ENCODE measurements around the gene GALNT2. TPM values are rescaled to one million over a fixed set of nuclear protein-coding genes. Genes with fewer than 3 reads are reported as not detected.

GALNT2 gene
- polyA plus RNA-seq, 1 of the 3 experiments (the other 2 are of a cell fraction) = 118 TPM

GRCh38 chr1:230130172-230130944 is 63.3 kb downstream of the GALNT2 start (continued):
- TF ChIP-seq EZH2phosphoT487 (IDR thresholded peaks at IDR 0.05; ENCODE audit: borderline replicate concordance, low read depth) (no peak), SMC3 (IDR thresholded peaks at IDR 0.05; ENCODE audit: low read depth, low read length) (no peak), CHD2 (IDR thresholded peaks at IDR 0.05; ENCODE audit: low read length, partially characterized antibody) (no peak), FOXM1 (IDR thresholded peaks at IDR 0.05; ENCODE audit: low read depth) (no peak), FOXJ3 (CRISPR knock-in tag; IDR thresholded peaks at IDR 0.05) (no peak), RAD21 (IDR thresholded peaks at IDR 0.05; ENCODE audit: low read length) (no peak), USF2 (IDR thresholded peaks at IDR 0.05; ENCODE audit: borderline replicate concordance, low read depth, low read length) (no peak)

- Histone ChIP-seq H3K27me3 (ENCODE audit: insufficient read depth) (no peaks in the 10 kb centered on the region), H3K4me2 (no peak overlapping the region), H3K36me3 (replicated peaks in 1 of 2; ENCODE audit: control insufficient read depth in 1 of 2, insufficient read depth in 2 of 2, low read length in 1 of 2) (no peaks in the 10 kb centered on the region), H3K9me3 (no peaks in the 10 kb centered on the region), H3K4me3 (ENCODE audit: low read depth in 2 of 2, low read length in 1 of 2) (no peak overlapping the region), H3F3A (replicated peaks; ENCODE audit: insufficient read depth) (no peaks in the 10 kb centered on the region), H4K20me1 (ENCODE audit: insufficient read depth) (peaks cover 72% of the 10 kb centered on the region), H3K9me2 (no peaks in the 10 kb centered on the region), H3K4me1 (ENCODE audit: control insufficient read depth in 1 of 2, insufficient read depth in 2 of 2, low read depth in 1 of 2, low read length in 1 of 2) (peaks cover 24 to 37% of the 10 kb centered on the region in 2 experiments; a peak in 2 of 4 replicates), H2AFZ (ENCODE audit: low read depth) (no peak overlapping the region), H3K27ac (ENCODE audit: low read depth in 2 of 2, low read length in 1 of 2) (no peak overlapping the region), H3K9ac (no peak overlapping the region), H3K79me2 (ENCODE audit: insufficient read depth) (peaks cover 93% of the 10 kb centered on the region)
- CTCF ChIA-PET = interaction anchor here (0.9 to 1.2 kb wide), 2 partner anchors 17 to 47 kb away, joined by 3 read pairs; no protein-coding TSS in a partner anchor
- POLR2A ChIA-PET = no interaction called here
- DNase-seq = no peak
- WGBS (ENCODE audit: low lambda C conversion rate) = 93% methylated on average over 11 of the region's 11 CpGs
- TF ChIP-seq JUND (IDR thresholded peaks at IDR 0.05) = no peak
- TF ChIP-seq USF2 (IDR thresholded peaks at IDR 0.05; ENCODE audit: borderline replicate concordance, low read depth, low read length) = no peak
- no peak for TF ChIP-seq SMC3 (IDR thresholded peaks at IDR 0.05; ENCODE audit: low read depth, low read length)
- TF ChIP-seq TEAD4 (IDR thresholded peaks at IDR 0.05; ENCODE audit: borderline replicate concordance, insufficient read depth) = no peak
- no peak for TF ChIP-seq RXRA (IDR thresholded peaks at IDR 0.05; ENCODE audit: borderline replicate concordance, low read depth)
- no peak for TF ChIP-seq CHD2 (IDR thresholded peaks at IDR 0.05; ENCODE audit: low read length, partially characterized antibody)
- TF ChIP-seq RCOR1 (IDR thresholded peaks at IDR 0.05; ENCODE audit: low read length) = no peak
- TF ChIP-seq NFIC (IDR thresholded peaks at IDR 0.05; ENCODE audit: borderline replicate concordance) = no peak
These were observed 64.4 kb downstream of the GALNT2 start for GRCh38 chr1:230131457-230131856.

GRCh38 chr1:230132758-230133157 is 65.7 kb downstream of the GALNT2 start:
- Histone ChIP-seq H3K36me3 (replicated peaks in 1 of 2; ENCODE audit: control insufficient read depth in 1 of 2, insufficient read depth in 2 of 2, low read length in 1 of 2) (no peaks in the 10 kb centered on the region), H3K27ac (ENCODE audit: low read depth in 2 of 2, low read length in 1 of 2) (no peak overlapping the region), H4K20me1 (ENCODE audit: insufficient read depth) (peaks cover 61% of the 10 kb centered on the region), H3K27me3 (ENCODE audit: insufficient read depth) (no peaks in the 10 kb centered on the region), H3K9me2 (no peaks in the 10 kb centered on the region), H2AFZ (ENCODE audit: low read depth) (no peak overlapping the region), H3K4me3 (ENCODE audit: low read depth in 2 of 2, low read length in 1 of 2) (no peak overlapping the region), H3K79me2 (ENCODE audit: insufficient read depth) (peaks cover 92% of the 10 kb centered on the region), H3F3A (replicated peaks; ENCODE audit: insufficient read depth) (no peaks in the 10 kb centered on the region), H3K4me2 (no peak overlapping the region), H3K9me3 (no peaks in the 10 kb centered on the region), H3K4me1 (ENCODE audit: control insufficient read depth in 1 of 2, insufficient read depth in 2 of 2, low read depth in 1 of 2, low read length in 1 of 2) (peaks cover 14 to 43% of the 10 kb centered on the region in 2 experiments; a peak in 2 of 4 replicates), H3K9ac (no peak overlapping the region)
- no peak for TF ChIP-seq ELF1 (IDR thresholded peaks at IDR 0.05)
- TF ChIP-seq TCF12 (IDR thresholded peaks at IDR 0.05) = no peak
- TF ChIP-seq EP300 (IDR thresholded peaks at IDR 0.05; ENCODE audit: borderline replicate concordance in 1 of 2, low read depth in 1 of 2, low read length in 1 of 2) = no peak
- TF ChIP-seq, protein P1, sequence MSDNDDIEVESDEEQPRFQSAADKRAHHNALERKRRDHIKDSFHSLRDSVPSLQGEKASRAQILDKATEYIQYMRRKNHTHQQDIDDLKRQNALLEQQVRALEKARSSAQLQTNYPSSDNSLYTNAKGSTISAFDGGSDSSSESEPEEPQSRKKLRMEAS (IDR thresholded peaks at IDR 0.05; ENCODE audit: low read depth) = no peak
- TF ChIP-seq JUND (IDR thresholded peaks at IDR 0.05) = no peak
- no peak for TF ChIP-seq FOXM1 (IDR thresholded peaks at IDR 0.05; ENCODE audit: low read depth)
- TF ChIP-seq POLR2AphosphoS5 (IDR thresholded peaks at IDR 0.05; ENCODE audit: low read depth, low read length) = no peak
- no peak for TF ChIP-seq NRF1 (IDR thresholded peaks at IDR 0.05; ENCODE audit: low read depth, low read length)
- no peak for TF ChIP-seq FOSL2 (IDR thresholded peaks at IDR 0.05; ENCODE audit: borderline replicate concordance, low read depth)
- no peak for TF ChIP-seq FOXJ3 (CRISPR knock-in tag; IDR thresholded peaks at IDR 0.05)
- no peak for TF ChIP-seq TAF1 (IDR thresholded peaks at IDR 0.05; ENCODE audit: borderline replicate concordance, low read depth, low read length)
- ChIA-PET POLR2A (no interaction called here), CTCF (interaction anchor here (0.8 to 1.7 kb wide), 4 partner anchors 11 to 471 kb away, joined by 3 to 4 read pairs (median 4); no protein-coding TSS in a partner anchor)
- DNase-seq = no peak
- 94% methylated on average over 6 of the region's 6 CpGs for WGBS (ENCODE audit: low lambda C conversion rate)
